ENCODE data around the gene JMJD8. TPM values are rescaled to one million over a fixed set of nuclear protein-coding genes. Genes with fewer than 3 reads are reported as not detected.
A peak's percentile ranks its signal among the peaks of the same experiment; 100 is the strongest.

Gene JMJD8
- total RNA-seq, 2 donors from 2014 or later: 11.0 to 24.7 TPM

DNA sequence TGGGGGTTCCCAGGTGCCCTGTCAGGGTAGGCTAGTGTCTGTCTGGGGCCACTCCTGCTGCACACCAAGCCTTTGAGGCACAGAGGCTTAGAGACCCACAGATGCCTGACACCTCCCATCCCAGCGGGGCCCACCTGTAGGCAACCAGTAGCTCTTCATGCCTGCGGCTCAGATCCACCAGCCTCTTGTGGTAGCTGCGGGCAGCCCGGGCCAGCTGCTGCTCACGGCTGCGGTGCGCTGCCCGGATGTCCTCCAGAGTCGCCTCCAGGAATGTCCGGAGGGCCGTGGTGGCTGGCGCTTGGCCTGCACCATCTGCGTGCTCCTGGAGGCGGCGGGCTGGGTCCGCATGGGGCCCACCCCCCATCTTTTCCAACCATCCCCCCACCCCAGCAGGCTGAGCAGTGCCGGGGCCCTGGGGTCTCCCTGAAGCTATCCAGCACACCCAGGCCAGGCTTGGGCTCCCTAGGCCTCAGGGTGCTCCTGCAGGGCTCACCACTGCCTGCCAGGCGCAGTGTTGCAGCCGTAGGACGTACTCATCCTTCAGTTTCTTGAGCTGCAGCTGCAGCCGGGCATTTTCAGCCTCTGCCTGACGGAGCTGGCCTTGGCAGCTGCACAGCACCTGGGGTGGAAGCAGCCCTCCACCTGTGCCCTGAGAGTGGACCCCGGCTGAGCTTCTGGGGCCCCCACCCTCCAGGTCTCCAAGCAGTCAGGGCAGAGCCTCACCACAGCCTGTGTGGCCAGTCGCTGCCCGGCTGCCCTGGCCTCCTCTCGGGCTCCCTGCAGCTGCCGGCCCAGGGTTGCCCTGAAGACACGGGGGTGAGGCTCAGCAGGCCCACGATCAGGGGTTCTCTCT lies 40.3 kb upstream of the JMJD8 start:
- ATAC-seq: no peak
- DNase-seq (ENCODE audit: low spot score in 2 of 2): no peak
- Mint-ChIP-seq H3K36me3 (no peaks in the 10 kb centered on the region), H3K9me3 (no peaks in the 10 kb centered on the region), H3K27ac (no peak overlapping the region)

DNA sequence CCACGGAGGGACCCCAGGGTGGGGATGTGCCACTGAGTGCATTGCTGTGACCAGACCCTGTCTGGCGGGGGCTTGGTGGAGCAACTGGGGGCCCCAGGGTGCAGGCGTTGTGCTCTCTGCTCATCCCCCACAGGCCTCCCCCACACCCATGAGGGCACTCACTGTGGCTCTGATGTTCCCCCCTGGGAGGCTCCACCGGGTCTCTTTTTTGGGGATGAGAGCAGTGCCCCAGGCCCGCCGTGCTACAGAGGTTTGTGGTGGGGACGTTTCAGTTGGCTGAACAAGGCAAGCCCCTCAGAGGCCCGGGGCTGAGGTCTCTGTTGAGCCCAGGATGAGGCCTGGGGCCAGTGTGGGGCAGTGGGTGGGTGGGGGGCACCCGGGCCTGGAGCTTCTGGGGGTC lies 39.6 kb upstream of the JMJD8 start:
- Mint-ChIP-seq H3K9me3 (no peaks in the 10 kb centered on the region), H3K27ac (no peak overlapping the region), H3K36me3 (no peaks in the 10 kb centered on the region)
- ATAC-seq (no peak), DNase-seq (ENCODE audit: low spot score in 2 of 2) (no peak)

DNA sequence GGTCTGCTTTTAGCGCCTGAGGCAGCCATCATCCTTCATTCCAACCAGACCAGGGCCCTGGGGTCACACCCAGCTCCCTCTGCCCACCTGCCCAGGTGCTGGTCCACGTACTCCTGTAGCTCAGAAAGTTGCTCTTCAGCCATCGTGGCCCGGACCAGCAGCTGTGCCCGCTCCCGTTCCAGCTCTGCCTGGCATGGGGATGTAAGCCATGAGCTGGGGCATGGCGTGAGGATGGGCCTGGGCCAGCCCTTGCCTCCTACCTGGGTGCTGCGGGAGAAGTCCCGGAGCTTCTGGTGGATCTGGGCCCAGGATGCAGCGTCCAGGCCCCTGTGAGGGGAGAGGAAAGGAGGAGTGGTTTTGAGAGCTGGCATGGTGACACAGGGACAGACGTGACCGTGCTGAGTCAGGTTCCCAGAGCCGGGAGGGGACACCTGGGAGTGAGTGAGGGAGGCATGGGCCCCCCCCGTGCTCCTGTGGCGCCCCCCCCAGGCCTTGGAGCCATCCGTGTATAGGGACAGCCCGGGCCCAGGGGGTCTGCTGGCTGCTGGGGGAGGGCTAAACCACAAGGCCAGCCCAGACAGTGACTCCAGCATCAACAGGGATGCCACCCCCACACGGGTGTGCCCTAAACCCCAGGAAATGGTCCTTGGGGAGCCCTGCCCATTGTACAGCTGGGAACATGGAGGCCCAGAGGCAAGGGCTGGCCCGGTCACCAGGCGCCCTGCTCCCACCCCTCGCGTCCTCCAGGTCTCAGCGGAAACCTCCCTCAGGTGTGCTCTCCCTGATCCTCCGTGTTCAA lies 38.9 kb upstream of the JMJD8 start:
- Mint-ChIP-seq H3K27ac (no peak overlapping the region), H3K36me3 (no peaks in the 10 kb centered on the region), H3K9me3 (no peaks in the 10 kb centered on the region)
- DNase-seq (ENCODE audit: low spot score in 2 of 2) (no peak), ATAC-seq (no peak)

DNA sequence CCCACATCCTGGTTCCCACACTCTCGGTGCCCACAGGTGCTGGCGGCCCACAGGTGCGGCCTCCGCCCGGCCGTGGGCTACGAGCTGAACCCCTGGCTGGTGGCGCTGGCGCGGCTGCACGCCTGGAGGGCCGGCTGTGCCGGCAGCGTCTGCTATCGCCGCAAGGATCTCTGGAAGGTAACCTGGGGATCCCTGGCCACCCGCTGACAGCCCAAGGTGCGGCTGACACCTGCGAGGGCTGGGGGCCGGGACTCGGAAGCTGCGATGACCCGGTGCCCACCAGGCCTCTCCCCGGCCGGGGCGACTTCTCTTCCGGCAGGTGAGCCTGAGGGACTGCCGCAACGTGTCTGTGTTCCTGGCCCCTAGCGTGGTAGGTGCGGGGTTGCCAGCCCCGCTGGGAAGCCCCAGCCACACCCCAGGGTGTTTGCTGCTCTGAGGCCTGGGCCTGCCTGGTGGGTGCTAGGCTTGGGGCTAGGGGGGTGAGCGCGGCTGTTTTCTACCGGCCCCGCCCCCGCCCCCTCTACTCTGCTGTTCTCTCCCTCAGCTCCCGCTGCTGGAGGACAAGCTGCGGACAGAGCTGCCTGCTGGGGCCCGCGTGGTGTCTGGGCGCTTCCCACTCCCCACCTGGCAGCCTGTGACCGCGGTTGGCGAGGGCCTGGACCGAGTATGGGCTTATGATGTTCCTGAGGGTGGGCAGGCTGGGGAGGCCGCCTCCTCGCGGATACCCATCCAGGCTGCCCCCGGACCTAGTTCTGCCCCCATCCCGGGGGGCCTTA lies 37.8 kb upstream of the JMJD8 start:
- Mint-ChIP-seq H3K36me3 (no peaks in the 10 kb centered on the region), H3K27ac (no peak overlapping the region), H3K9me3 (no peaks in the 10 kb centered on the region)
- ATAC-seq (peak in 1 of 2 donors; percentile 1), DNase-seq (ENCODE audit: low spot score in 2 of 2) (no peak)

- ATAC-seq (peak; percentile 75 to 80), DNase-seq (ENCODE audit: low spot score in 2 of 2) (peak; percentile 79 to 88)
- Mint-ChIP-seq H3K36me3 (no peaks in the 10 kb centered on the region), H3K9me3 (no peaks in the 10 kb centered on the region), H3K27ac (peak within 1 kb of the TSS; percentile 75 to 78)
These were observed 37.0 kb upstream of the JMJD8 start, which contains the start of gene ANTKMT for GRCh38 chr16:720990-721764. Gene ANTKMT (plus strand): TSS chr16:721146. CDS start chr16:721275, 129 bp downstream.

DNA sequence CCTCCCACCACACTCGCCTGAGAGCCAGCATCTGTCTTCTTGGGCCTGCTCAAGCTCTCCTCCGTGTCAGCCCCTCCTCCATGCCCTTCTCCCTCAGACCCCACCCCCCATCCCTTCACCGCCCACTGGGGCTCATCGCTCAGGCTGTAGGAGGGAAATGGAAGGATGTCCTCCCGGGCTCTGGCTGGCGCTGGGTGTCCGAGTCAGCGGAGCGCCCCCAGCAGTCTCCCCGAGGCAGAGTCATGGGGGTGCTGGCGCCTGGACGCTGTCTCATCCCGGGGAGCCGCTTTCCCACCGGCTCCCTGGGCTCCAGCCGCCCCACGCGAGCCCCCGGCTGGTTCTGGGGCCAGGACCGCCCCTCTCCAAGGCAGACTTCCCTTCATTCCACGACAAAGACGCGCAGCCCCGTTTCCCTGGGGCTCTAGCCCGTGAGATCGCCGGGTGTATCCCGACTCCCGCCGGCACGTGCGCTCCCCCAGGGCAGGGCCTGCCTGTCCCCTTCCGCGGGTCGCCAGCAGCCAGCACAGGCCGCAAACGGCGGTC lies 36.4 kb upstream of the JMJD8 start:
- peak; percentile 54 to 62 for ATAC-seq
- H3K36me3 Mint-ChIP-seq: no peaks in the 10 kb centered on the region
- H3K27ac Mint-ChIP-seq: peak overlapping the region; percentile 75 to 78
- peak in 1 of 2 donors; percentile 54 for DNase-seq (ENCODE audit: low spot score in 2 of 2)
- H3K9me3 Mint-ChIP-seq: no peaks in the 10 kb centered on the region

DNA sequence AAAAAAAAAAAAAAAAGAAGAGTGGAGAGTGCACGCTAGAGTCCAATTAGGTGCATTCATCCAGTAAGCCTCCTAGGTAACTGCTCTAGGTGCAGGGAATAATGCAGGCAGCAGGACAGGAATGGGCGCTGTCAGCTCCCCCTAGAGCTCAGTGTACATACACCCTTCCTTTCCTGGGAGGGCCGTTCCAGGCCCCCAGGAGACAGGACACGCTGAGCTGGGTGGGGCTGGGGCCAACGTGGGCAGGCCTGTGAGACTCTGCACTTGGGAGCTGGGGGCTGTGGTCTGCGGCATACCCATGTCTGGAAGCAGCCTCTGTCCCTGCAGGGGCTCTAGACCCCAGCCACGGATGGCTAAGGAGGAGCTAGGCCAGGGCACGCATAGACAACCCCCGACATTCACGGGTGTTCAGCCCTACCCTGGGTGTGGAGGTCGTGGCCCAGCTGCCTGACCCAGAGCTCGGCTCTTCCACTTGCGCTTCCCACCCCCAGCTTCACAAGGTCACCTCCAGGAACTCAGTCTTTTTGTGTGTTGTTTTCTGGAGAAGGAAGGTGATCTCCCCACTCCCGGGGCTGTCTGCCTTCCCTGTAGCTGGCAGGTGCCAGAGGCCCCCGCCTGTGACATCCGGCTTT lies 35.8 kb upstream of the JMJD8 start:
- no peaks in the 10 kb centered on the region for H3K36me3 Mint-ChIP-seq
- ATAC-seq (peak; percentile 7 to 10), DNase-seq (ENCODE audit: low spot score in 2 of 2) (no peak)
- peak overlapping the region; percentile 75 to 78 for H3K27ac Mint-ChIP-seq
- H3K9me3 Mint-ChIP-seq: no peaks in the 10 kb centered on the region

- DNase-seq (ENCODE audit: low spot score in 2 of 2) (no peak), ATAC-seq (no peak)
- Mint-ChIP-seq H3K9me3 (no peaks in the 10 kb centered on the region), H3K36me3 (no peaks in the 10 kb centered on the region), H3K27ac (peak overlapping the region in 1 of 2 donors; percentile 38)
These were observed 34.8 kb upstream of the JMJD8 start for GRCh38 chr16:718922-719321.

GRCh38 chr16:718389-718788 lies 34.3 kb upstream of the JMJD8 start:
- Mint-ChIP-seq H3K27ac (no peak overlapping the region), H3K36me3 (no peaks in the 10 kb centered on the region), H3K9me3 (no peaks in the 10 kb centered on the region)
- ATAC-seq (no peak), DNase-seq (ENCODE audit: low spot score in 2 of 2) (no peak)

DNA sequence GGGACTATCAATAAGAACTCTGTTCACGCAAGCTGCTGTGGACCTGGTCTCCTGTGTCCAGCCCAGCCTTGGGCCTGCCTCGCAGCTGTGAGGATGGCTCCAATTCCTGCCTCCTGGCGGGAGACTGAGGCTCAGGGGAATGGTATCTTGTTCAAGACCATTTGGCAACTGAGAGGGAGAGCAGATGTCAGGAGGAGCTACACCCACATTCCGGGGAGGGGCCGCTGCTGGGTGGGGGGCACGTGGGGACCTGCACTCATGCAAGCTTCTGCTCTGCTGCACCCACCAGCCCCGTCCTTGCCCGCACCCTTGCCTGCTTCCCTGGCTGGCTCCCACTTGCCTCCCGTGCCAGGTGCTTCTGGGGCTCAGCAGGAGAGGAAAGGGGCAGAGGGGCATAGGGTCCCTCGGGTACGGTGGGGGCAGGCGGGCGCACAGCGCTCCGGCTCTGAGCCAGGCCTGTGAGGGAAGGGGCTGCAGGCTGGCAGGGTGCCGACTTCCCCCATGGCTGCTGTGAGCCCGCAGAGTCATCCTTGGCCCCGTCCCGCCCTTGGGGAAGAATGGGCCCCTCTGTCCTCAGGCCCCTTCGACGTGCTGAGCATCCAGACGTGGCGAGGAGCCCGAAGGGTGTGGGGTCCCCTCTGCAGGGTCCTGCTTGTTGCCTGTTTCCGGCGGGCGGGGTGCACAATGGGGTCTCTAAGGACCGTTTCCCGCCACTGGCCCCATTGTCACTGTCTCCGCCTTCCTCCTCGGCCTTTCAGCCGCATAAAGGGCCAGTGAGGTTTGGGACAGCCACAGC lies 33.5 kb upstream of the JMJD8 start:
- ATAC-seq (no peak), DNase-seq (ENCODE audit: low spot score in 2 of 2) (no peak)
- Mint-ChIP-seq H3K27ac (no peak overlapping the region), H3K36me3 (no peaks in the 10 kb centered on the region), H3K9me3 (no peaks in the 10 kb centered on the region)

DNA sequence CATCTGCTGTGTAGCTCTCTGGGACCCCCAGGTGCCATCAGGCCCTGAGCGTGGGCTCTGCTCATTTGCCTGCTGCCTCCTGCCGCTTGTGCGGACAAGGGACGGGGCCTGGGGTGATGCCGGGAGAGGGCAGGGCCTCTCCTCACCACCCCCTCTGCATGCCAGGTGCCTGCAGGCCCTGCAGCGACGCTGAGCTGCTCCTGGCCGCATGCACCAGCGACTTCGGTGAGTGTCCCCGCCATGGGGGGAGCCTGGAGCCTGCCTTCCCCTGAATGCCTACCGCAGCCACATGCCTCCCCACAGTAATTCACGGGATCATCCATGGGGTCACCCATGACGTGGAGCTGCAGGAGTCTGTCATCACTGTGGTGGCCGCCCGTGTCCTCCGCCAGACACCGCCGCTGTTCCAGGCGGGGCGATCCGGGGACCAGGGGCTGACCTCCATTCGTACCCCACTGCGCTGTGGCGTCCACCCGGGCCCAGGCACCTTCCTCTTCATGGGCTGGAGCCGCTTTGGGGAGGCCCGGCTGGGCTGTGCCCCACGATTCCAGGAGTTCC lies 32.7 kb upstream of the JMJD8 start:
- DNase-seq (ENCODE audit: low spot score in 2 of 2) (no peak), ATAC-seq (no peak)
- no peaks in the 10 kb centered on the region for H3K36me3 Mint-ChIP-seq
- no peak overlapping the region for H3K27ac Mint-ChIP-seq
- H3K9me3 Mint-ChIP-seq: no peaks in the 10 kb centered on the region

GRCh38 chr16:716200-716568 lies 32.0 kb upstream of the JMJD8 start:
- no peaks in the 10 kb centered on the region for H3K9me3 Mint-ChIP-seq
- H3K27ac Mint-ChIP-seq: no peak overlapping the region
- no peaks in the 10 kb centered on the region for H3K36me3 Mint-ChIP-seq
- no peak for DNase-seq (ENCODE audit: low spot score in 2 of 2)
- ATAC-seq: no peak

DNA sequence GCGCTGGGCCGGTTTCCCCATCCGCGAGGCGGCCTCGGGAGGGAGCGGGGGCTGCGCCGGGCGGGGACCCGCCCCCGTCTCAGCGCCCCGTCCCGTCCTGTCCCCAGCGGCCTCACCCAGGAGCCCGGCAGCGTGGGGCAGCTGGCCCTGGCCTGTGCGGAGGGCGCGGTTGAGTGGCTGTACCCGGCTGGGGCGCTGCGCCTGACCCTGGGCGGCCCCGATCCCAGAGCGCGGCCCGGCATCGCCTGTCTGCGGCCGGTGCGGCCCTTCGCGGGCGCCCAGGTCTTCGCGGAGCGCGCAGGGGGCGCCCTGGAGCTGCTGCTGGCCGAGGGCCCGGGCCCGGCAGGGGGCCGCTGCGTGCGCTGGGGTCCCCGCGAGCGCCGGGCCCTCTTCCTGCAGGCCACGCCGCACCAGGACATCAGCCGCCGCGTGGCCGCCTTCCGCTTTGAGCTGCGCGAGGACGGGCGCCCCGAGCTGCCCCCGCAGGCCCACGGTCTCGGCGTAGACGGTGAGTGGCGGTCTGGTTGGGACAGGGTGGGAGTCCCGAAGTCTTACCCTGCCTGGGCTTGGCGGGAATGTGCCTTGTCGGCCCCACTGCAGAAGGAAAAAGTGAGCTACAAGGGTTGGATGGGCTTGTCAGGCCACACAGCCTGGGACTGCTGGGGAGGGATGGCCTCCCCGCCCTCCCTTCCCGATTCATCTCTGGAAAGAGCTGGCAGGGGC lies 31.5 kb upstream of the JMJD8 start:
- ATAC-seq (peak; percentile 10 to 22), DNase-seq (ENCODE audit: low spot score in 2 of 2) (no peak)
- no peak overlapping the region for H3K27ac Mint-ChIP-seq
- no peaks in the 10 kb centered on the region for H3K9me3 Mint-ChIP-seq
- H3K36me3 Mint-ChIP-seq: no peaks in the 10 kb centered on the region
